Natural killer cell treated with Interleukin-12 subunit alpha and Interleukin-12 subunit beta and Interleukin-15 and Interleukin-18, amount 100 ng/mL, for 72 hours (primary cell): Measurements from ENCODE around the gene PCDHB7. TPM values are rescaled to one million over a fixed set of nuclear protein-coding genes. Genes with fewer than 3 reads are reported as not detected.
"Not testable (repeated sequence)": the region's sequence is repeated elsewhere in the genome, so short reads cannot be mapped to it uniquely, and the experiment has no call there.

Experiments
- ATAC-seq, 2 donors: fragments of 150-1000 bp; cut with Tn5 transposase in 1 of 2; sonication (Bioruptor Pico), chemical (Tn5 transposase) in 1 of 2; 2 replicates each; pipeline ENCODE4 v1.10.0; 2021
- DNase-seq: peaks from one replicate; pipeline ENCODE4 v3.0.0; 2022; ENCODE audit warnings: low spot score
- H3K27ac Mint-ChIP-seq, 2 donors: 1 replicate in 1 of 2; 2 replicates in 1 of 2; pipeline ENCODE4 v1.8.0; 2022; ENCODE audit warnings: mixed read lengths in 2 of 2, mild to moderate bottlenecking in 1 of 2, moderate library complexity in 1 of 2
- H3K27me3 Mint-ChIP-seq, 2 donors: 1 replicate in 1 of 2; 2 replicates in 1 of 2; pipeline ENCODE4 v1.8.0; 2022; ENCODE audit warnings: mixed read lengths in 2 of 2
- H3K36me3 Mint-ChIP-seq: one replicate; pipeline ENCODE4 v1.8.0; 2022; ENCODE audit warnings: mixed read lengths
- H3K4me1 Mint-ChIP-seq, 2 donors: 1 replicate in 1 of 2; 2 replicates in 1 of 2; pipeline ENCODE4 v1.8.0; 2022; ENCODE audit warnings: low read depth in 2 of 2, mixed read lengths in 2 of 2, mild to moderate bottlenecking in 1 of 2
- H3K4me3 Mint-ChIP-seq: one replicate; pipeline ENCODE4 v1.8.0; 2022; ENCODE audit warnings: mixed read lengths
- H3K9me3 Mint-ChIP-seq: 2 replicates; pipeline ENCODE4 v1.8.0; 2022; ENCODE audit warnings: mixed read lengths
- total RNA-seq, 2 donors: library from RNA; stranded (reverse); gene quantifications; one replicate each; pipeline ENCODE4 v1.2.3, GENCODE V29; 2022

PCDHB7 gene
- total RNA-seq, 2 donors from 2014 or later: not detected

- no peak for DNase-seq
- H3K36me3 Mint-ChIP-seq: peaks cover 27% of the 10 kb centered on the region
- peaks cover 10% of the 10 kb centered on the region for H3K9me3 Mint-ChIP-seq
- H3K27ac Mint-ChIP-seq: no peak within 1 kb of the TSS
- H3K27me3 Mint-ChIP-seq: peaks cover 13 to 31% of the 10 kb centered on the region in 2 donors
- ATAC-seq: no peak
- H3K4me1 Mint-ChIP-seq: peaks cover under 1 to 2% of the 10 kb centered on the region in 2 donors
- no peak within 1 kb of the TSS for H3K4me3 Mint-ChIP-seq
Observed at GRCh38 chr5:141192110-141192725, 19.8 kb downstream of the PCDHB7 start, which contains the start of gene PCDHB10. TSS of gene PCDHB10 (plus strand) at chr5:141192353. CDS start at chr5:141192553, 200 bp downstream.

GRCh38 chr5:141194332-141194731 is 21.9 kb downstream of the PCDHB7 start:
- peaks cover 11 to 37% of the 10 kb centered on the region in 2 donors for H3K27me3 Mint-ChIP-seq
- H3K36me3 Mint-ChIP-seq: peaks cover 26% of the 10 kb centered on the region
- DNase-seq, H3K27ac Mint-ChIP-seq, H3K4me3 Mint-ChIP-seq, H3K4me1 Mint-ChIP-seq, H3K9me3 Mint-ChIP-seq, ATAC-seq: not testable (repeated sequence)

GRCh38 chr5:141196363-141196762 is 23.9 kb downstream of the PCDHB7 start:
- Mint-ChIP-seq H3K27me3 (peaks cover 12 to 38% of the 10 kb centered on the region in 2 donors), H3K36me3 (peaks cover 27% of the 10 kb centered on the region), H3K4me1 (no peaks in the 10 kb centered on the region), H3K9me3 (peaks cover 10% of the 10 kb centered on the region), H3K4me3 (no peak overlapping the region), H3K27ac (no peak overlapping the region)
- DNase-seq: no peak
- no peak for ATAC-seq

- H3K27me3 Mint-ChIP-seq: peaks cover 5 to 27% of the 10 kb centered on the region in 2 donors
- H3K27ac Mint-ChIP-seq: no peak within 1 kb of the TSS
- ATAC-seq (no peak), DNase-seq (no peak)
- no peak within 1 kb of the TSS for H3K4me3 Mint-ChIP-seq
- peaks cover 10% of the 10 kb centered on the region for H3K9me3 Mint-ChIP-seq
- no peaks in the 10 kb centered on the region for H3K4me1 Mint-ChIP-seq
- H3K36me3 Mint-ChIP-seq: peaks cover 23% of the 10 kb centered on the region
Observed at GRCh38 chr5:141199359-141200235, 27.2 kb downstream of the PCDHB7 start, which contains the start of gene PCDHB11. TSS of gene PCDHB11 (plus strand) at chr5:141199627. CDS start at chr5:141199775, 148 bp downstream.

DNA sequence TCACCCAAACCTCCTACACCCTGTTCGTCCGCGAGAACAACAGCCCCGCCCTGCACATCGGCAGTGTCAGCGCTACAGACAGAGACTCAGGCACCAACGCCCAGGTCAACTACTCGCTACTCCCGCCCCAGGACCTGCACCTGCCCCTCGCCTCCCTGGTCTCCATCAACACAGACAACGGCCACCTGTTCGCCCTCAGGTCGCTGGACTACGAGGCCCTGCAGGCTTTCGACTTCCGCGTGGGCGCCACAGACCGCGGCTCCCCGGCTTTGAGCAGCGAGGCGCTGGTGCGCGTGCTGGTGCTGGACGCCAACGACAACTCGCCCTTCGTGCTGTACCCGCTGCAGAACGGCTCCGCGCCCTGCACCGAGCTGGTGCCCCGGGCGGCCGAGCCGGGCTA is 28.7 kb downstream of the PCDHB7 start:
- H3K36me3 Mint-ChIP-seq: peaks cover 22% of the 10 kb centered on the region
- ATAC-seq, H3K4me1 Mint-ChIP-seq, H3K27ac Mint-ChIP-seq, H3K4me3 Mint-ChIP-seq, H3K9me3 Mint-ChIP-seq, DNase-seq: not testable (repeated sequence)
- H3K27me3 Mint-ChIP-seq: peaks cover 5 to 27% of the 10 kb centered on the region in 2 donors

DNA sequence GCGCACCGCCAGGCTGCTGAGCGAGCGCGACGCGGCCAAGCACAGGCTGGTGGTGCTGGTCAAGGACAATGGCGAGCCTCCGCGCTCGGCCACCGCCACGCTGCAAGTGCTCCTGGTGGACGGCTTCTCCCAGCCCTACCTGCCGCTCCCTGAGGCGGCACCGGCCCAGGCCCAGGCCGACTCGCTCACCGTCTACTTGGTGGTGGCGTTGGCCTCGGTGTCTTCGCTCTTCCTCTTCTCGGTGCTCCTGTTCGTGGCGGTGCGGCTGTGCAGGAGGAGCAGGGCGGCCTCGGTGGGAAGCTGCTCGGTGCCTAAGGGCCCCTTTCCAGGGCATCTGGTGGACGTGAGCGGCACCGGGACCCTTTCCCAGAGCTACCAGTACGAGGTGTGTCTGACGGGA is 29.2 kb downstream of the PCDHB7 start:
- not testable (repeated sequence) for ATAC-seq, H3K27ac Mint-ChIP-seq, H3K4me1 Mint-ChIP-seq, H3K4me3 Mint-ChIP-seq, DNase-seq, H3K9me3 Mint-ChIP-seq
- Mint-ChIP-seq H3K36me3 (peaks cover 16% of the 10 kb centered on the region), H3K27me3 (peaks cover 5 to 24% of the 10 kb centered on the region in 2 donors)

- DNase-seq: no peak
- no peak within 1 kb of the TSS for H3K27ac Mint-ChIP-seq
- H3K36me3 Mint-ChIP-seq: no peaks in the 10 kb centered on the region
- ATAC-seq: no peak
- no peak within 1 kb of the TSS for H3K4me3 Mint-ChIP-seq
- H3K4me1 Mint-ChIP-seq: no peaks in the 10 kb centered on the region
- peaks cover 14 to 37% of the 10 kb centered on the region in 2 donors for H3K27me3 Mint-ChIP-seq
- no peaks in the 10 kb centered on the region for H3K9me3 Mint-ChIP-seq
Observed at GRCh38 chr5:141208478-141208877, 36.0 kb downstream of the PCDHB7 start, which contains the start of gene PCDHB12. TSS of gene PCDHB12 (plus strand) at chr5:141208719. CDS start at chr5:141208908, 189 bp downstream.

DNA sequence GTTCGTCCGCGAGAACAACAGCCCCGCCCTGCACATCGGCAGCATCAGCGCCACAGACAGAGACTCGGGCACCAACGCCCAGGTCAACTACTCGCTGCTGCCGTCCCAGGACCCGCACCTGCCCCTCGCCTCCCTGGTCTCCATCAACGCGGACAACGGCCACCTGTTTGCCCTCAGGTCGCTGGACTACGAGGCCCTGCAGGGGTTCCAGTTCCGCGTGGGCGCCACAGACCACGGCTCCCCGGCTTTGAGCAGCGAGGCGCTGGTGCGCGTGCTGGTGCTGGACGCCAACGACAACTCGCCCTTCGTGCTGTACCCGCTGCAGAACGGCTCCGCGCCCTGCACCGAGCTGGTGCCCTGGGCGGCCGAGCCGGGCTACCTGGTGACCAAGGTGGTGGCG is 37.8 kb downstream of the PCDHB7 start:
- not testable (repeated sequence) for H3K4me1 Mint-ChIP-seq, H3K27ac Mint-ChIP-seq, DNase-seq, ATAC-seq, H3K4me3 Mint-ChIP-seq, H3K9me3 Mint-ChIP-seq, H3K36me3 Mint-ChIP-seq
- H3K27me3 Mint-ChIP-seq: peaks cover 17 to 37% of the 10 kb centered on the region in 2 donors

DNA sequence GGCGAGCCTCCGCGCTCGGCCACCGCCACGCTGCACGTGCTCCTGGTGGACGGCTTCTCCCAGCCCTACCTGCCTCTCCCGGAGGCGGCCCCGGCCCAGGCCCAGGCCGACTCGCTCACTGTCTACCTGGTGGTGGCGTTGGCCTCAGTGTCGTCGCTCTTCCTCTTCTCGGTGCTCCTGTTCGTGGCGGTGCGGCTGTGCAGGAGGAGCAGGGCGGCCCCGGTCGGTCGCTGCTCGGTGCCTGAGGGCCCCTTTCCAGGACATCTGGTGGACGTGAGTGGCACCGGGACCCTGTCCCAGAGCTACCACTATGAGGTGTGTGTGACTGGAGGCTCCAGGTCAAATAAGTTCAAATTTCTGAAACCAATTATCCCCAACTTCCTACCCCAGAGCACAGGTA is 38.4 kb downstream of the PCDHB7 start:
- DNase-seq, H3K36me3 Mint-ChIP-seq, ATAC-seq, H3K27ac Mint-ChIP-seq, H3K4me3 Mint-ChIP-seq, H3K4me1 Mint-ChIP-seq, H3K9me3 Mint-ChIP-seq: not testable (repeated sequence)
- H3K27me3 Mint-ChIP-seq: peaks cover 17 to 37% of the 10 kb centered on the region in 2 donors

DNA sequence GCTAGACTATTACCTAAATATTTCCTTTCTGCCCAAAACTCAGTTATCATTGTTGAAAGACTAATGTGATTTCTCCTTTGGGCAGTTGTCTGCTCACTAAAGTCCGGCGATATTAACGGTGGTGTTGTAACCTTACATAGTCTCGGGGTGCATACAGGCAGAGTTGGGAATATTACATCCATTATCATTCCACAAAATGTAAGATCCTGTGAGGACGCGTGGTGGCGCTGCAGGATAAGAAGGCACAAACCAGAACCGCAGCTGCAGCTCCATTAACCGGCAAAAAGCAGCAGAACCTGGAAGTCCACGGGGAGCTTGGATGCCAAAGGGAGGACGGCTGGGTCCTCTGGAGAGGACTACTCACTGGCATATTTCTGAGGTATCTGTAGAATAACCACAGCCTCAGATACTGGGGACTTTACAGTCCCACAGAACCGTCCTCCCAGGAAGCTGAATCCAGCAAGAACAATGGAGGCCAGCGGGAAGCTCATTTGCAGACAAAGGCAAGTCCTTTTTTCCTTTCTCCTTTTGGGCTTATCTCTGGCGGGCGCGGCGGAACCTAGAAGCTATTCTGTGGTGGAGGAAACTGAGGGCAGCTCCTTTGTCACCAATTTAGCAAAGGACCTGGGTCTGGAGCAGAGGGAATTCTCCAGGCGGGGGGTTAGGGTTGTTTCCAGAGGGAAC is 41.4 kb downstream of the PCDHB7 start, which contains the start of gene PCDHB13:
Gene PCDHB13 (plus strand): TSS at position 264 of the 684 bp plus-strand sequence. CDS start 205 bp downstream, at position 469.
- not testable (repeated sequence) for H3K9me3 Mint-ChIP-seq, H3K4me3 Mint-ChIP-seq, H3K27ac Mint-ChIP-seq, ATAC-seq, DNase-seq, H3K4me1 Mint-ChIP-seq
- peaks cover 15 to 26% of the 10 kb centered on the region in 2 donors for H3K27me3 Mint-ChIP-seq
- peaks cover 11% of the 10 kb centered on the region for H3K36me3 Mint-ChIP-seq

DNA sequence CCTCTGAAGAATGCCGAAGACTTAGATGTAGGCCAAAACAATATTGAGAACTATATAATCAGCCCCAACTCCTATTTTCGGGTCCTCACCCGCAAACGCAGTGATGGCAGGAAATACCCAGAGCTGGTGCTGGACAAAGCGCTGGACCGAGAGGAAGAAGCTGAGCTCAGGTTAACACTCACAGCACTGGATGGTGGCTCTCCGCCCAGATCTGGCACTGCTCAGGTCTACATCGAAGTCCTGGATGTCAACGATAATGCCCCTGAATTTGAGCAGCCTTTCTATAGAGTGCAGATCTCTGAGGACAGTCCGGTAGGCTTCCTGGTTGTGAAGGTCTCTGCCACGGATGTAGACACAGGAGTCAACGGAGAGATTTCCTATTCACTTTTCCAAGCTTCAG is 42.1 kb downstream of the PCDHB7 start:
- peaks cover 11% of the 10 kb centered on the region for H3K36me3 Mint-ChIP-seq
- H3K27ac Mint-ChIP-seq, H3K9me3 Mint-ChIP-seq, DNase-seq, H3K4me3 Mint-ChIP-seq, ATAC-seq, H3K4me1 Mint-ChIP-seq: not testable (repeated sequence)
- peaks cover 14 to 22% of the 10 kb centered on the region in 2 donors for H3K27me3 Mint-ChIP-seq

GRCh38 chr5:141215504-141215903 is 43.1 kb downstream of the PCDHB7 start:
- Mint-ChIP-seq H3K27me3 (peaks cover 14 to 31% of the 10 kb centered on the region in 2 donors), H3K36me3 (peaks cover 18% of the 10 kb centered on the region)
- ATAC-seq, H3K4me1 Mint-ChIP-seq, H3K27ac Mint-ChIP-seq, DNase-seq, H3K4me3 Mint-ChIP-seq, H3K9me3 Mint-ChIP-seq: not testable (repeated sequence)

DNA sequence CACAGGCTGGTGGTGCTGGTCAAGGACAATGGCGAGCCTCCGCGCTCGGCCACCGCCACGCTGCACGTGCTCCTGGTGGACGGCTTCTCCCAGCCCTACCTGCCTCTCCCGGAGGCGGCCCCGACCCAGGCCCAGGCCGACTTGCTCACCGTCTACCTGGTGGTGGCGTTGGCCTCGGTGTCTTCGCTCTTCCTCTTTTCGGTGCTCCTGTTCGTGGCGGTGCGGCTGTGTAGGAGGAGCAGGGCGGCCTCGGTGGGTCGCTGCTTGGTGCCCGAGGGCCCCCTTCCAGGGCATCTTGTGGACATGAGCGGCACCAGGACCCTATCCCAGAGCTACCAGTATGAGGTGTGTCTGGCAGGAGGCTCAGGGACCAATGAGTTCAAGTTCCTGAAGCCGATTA is 43.6 kb downstream of the PCDHB7 start:
- not testable (repeated sequence) for H3K4me3 Mint-ChIP-seq, DNase-seq, ATAC-seq, H3K4me1 Mint-ChIP-seq, H3K9me3 Mint-ChIP-seq, H3K27ac Mint-ChIP-seq
- Mint-ChIP-seq H3K36me3 (peaks cover 18% of the 10 kb centered on the region), H3K27me3 (peaks cover 11 to 34% of the 10 kb centered on the region in 2 donors)
